Hematopoietic multipotent progenitor cell treated with erythropoietin and hydrocortisone succinate and interleukin-3 and kit ligand, for 6 days (in vitro differentiated cells): Measurements from ENCODE around the gene SP6.
A peak's percentile ranks its signal among the peaks of the same experiment; 100 is the strongest.

Experiments
- DNase-seq: peaks from one replicate; pipeline ENCODE4 v3.0.0-alpha.2; 2015

The SP6 gene

GRCh38 chr17:47853616-47854015 lies 2.7 kb upstream of the SP6 start:
- no peak for DNase-seq

GRCh38 chr17:47852113-47852949 lies 1.4 kb upstream of the SP6 start:
- DNase-seq = no peak

GRCh38 chr17:47851764-47852112 lies 775 bp upstream of the SP6 start:
- DNase-seq = no peak

- no peak for DNase-seq
Observed at GRCh38 chr17:47850373-47850691, 631 bp downstream of the SP6 start.

GRCh38 chr17:47848198-47848513 lies 2.8 kb downstream of the SP6 start:
- no peak for DNase-seq

- DNase-seq = peak; percentile 47
Observed at GRCh38 chr17:47847341-47848197, 3.4 kb downstream of the SP6 start.

- no peak for DNase-seq
Observed at GRCh38 chr17:47846716-47847340, 4.1 kb downstream of the SP6 start.

- DNase-seq = no peak
Observed at GRCh38 chr17:47845716-47846075, 5.3 kb downstream of the SP6 start.

GRCh38 chr17:47844814-47845715 lies 5.9 kb downstream of the SP6 start:
- peak; percentile 68 for DNase-seq

- DNase-seq = no peak
Observed at GRCh38 chr17:47844227-47844626, 6.7 kb downstream of the SP6 start.

- DNase-seq = no peak
Observed at GRCh38 chr17:47843391-47843730, 7.6 kb downstream of the SP6 start.

GRCh38 chr17:47841488-47842291 lies 9.3 kb downstream of the SP6 start:
- DNase-seq = no peak

- DNase-seq = peak; percentile 91
Observed at GRCh38 chr17:47840742-47841487, 10.0 kb downstream of the SP6 start, which contains the start of gene SCRN2. Gene SCRN2, minus strand, starts transcription at chr17:47841273. Its CDS starts 430 bp downstream, at chr17:47840843.

- DNase-seq = no peak
Observed at GRCh38 chr17:47840001-47840741, 10.8 kb downstream of the SP6 start.

GRCh38 chr17:47839071-47839470 lies 11.9 kb downstream of the SP6 start:
- no peak for DNase-seq

GRCh38 chr17:47838636-47839035 lies 12.3 kb downstream of the SP6 start:
- DNase-seq = no peak

GRCh38 chr17:47837401-47838039 lies 13.4 kb downstream of the SP6 start:
- DNase-seq = no peak

- DNase-seq = no peak
Observed at GRCh38 chr17:47836601-47837000, 14.4 kb downstream of the SP6 start.

- DNase-seq = no peak
Observed at GRCh38 chr17:47834756-47835155, 16.2 kb downstream of the SP6 start.

GRCh38 chr17:47831934-47832327 lies 19.0 kb downstream of the SP6 start:
- no peak for DNase-seq
